HCT116 (cell line): Measurements from ENCODE around the gene DOCK1. TPM values are rescaled to one million over a fixed set of nuclear protein-coding genes. Genes with fewer than 3 reads are reported as not detected.

Source experiments
- ATAC-seq: fragments of 200-7000 bp; cut with Tn5 transposase; 2 replicates; pipeline ENCODE4 v1.9.1; 2020; ENCODE audit warnings: mild to moderate bottlenecking, moderate library complexity
- BruUV-seq: library from RNA; stranded (reverse); fragments of 400-500 nt; replicated peaks from 2 replicates; lab custom pipeline; 2021; lab: Mats Ljungman, UMichigan
- CTCF ChIA-PET: fragments of 300-600 bp; sonication (Branson Sonifier 250); formaldehyde crosslinking; loops from one replicate; lab custom pipeline; 2021; ENCODE audit warnings: antibody characterized with exemption; lab: Charles Lee
- POLR2A ChIA-PET: fragments of 300-600, 350-600 bp; sonication (Branson Sonifier 250); formaldehyde crosslinking; loops from one replicate; lab custom pipeline; 2021; ENCODE audit warnings: antibody characterized with exemption; lab: Charles Lee
- RAD21 ChIA-PET, 2 experiments: fragments of 300-600 bp; sonication (Branson Sonifier 250); formaldehyde crosslinking; loops; one replicate each; lab custom pipeline; 2023; ENCODE audit warnings: low total read pairs in 2 of 2; ENCODE audit not compliant: uncharacterized antibody in 2 of 2, unreplicated experiment in 2 of 2, low non-redundant PET in 1 of 2; lab: Charles Lee
- DNase-seq: peaks from one replicate; pipeline ENCODE4 v3.0.0-alpha.2; 2010; ENCODE audit warnings: low read depth, low spot score
- H2AFZ ChIP-seq: fragments of 200-600 bp; shearing (Covaris generic), sonication (generic); 2 replicates; pipeline ENCODE4 v1.6.1; 2017; ENCODE audit warnings: low read depth, mixed run types, mixed read lengths, antibody characterized with exemption, low read length; ENCODE audit not compliant: poor library complexity, severe bottlenecking
- H3K27ac ChIP-seq: 2 replicates; pipeline ENCODE4 v1.5.1; 2012; ENCODE audit warnings: low read depth, low read length
- H3K27me3 ChIP-seq: fragments of 200-600 bp; sonication (generic); 2 replicates; pipeline ENCODE4 v1.6.1; 2016; ENCODE audit warnings: mixed run types, low read length, mixed read lengths; ENCODE audit not compliant: insufficient read depth
- H3K36me3 ChIP-seq, 2 experiments: fragments of 200-500 bp in 1 of 2; fragments of 200-600 bp in 1 of 2; sonication (Bioruptor generic) in 1 of 2; sonication (generic) in 1 of 2; 2 replicates each; pipeline versions ENCODE4 v1.5.1 to v1.6.1; 2014 to 2016; ENCODE audit warnings: low read length in 2 of 2, inconsistent platforms in 1 of 2, mixed read lengths in 1 of 2, mixed run types in 1 of 2; ENCODE audit not compliant: insufficient read depth in 2 of 2, control insufficient read depth in 1 of 2
- H3K4me1 ChIP-seq, 2 experiments: fragments of 200-600 bp in 1 of 2; sonication (generic) in 1 of 2; 2 replicates each; pipeline versions ENCODE4 v1.5.1 to v1.6.1; 2012 to 2017; ENCODE audit warnings: low read length in 2 of 2, inconsistent platforms in 1 of 2, mild to moderate bottlenecking in 1 of 2, mixed read lengths in 1 of 2, mixed run types in 1 of 2, moderate library complexity in 1 of 2; ENCODE audit not compliant: insufficient read depth in 2 of 2, control insufficient read depth in 1 of 2
- H3K4me2 ChIP-seq: fragments of 200-600 bp; sonication (generic); 2 replicates; pipeline ENCODE4 v1.6.1; 2017; ENCODE audit warnings: mixed run types, low read length, mixed read lengths
- H3K4me3 ChIP-seq, 2 experiments: fragments of 200-600 bp in 1 of 2; sonication (generic) in 1 of 2; replicated peaks in 1 of 2; 2 replicates each; pipeline ENCODE4 v1.5.1; 2011 to 2016; ENCODE audit warnings: low read length in 2 of 2, control low read depth in 1 of 2, low read depth in 1 of 2, mild to moderate bottlenecking in 1 of 2, mixed read lengths in 1 of 2, mixed run types in 1 of 2
- H3K79me2 ChIP-seq: fragments of 200-600 bp; sonication (generic); 2 replicates; pipeline ENCODE4 v1.6.1; 2017; ENCODE audit warnings: mild to moderate bottlenecking, mixed run types, low read length, moderate library complexity, mixed read lengths; ENCODE audit not compliant: insufficient read depth
- H3K9ac ChIP-seq: fragments of 200-600 bp; sonication (generic); 2 replicates; pipeline ENCODE4 v1.6.1; 2016; ENCODE audit warnings: low read length, mixed read lengths
- H3K9me2 ChIP-seq: fragments of 200-600 bp; sonication (generic), shearing (Covaris generic); 2 replicates; pipeline ENCODE4 v1.6.1; 2017; ENCODE audit warnings: mixed run types, mild to moderate bottlenecking, moderate library complexity; ENCODE audit not compliant: insufficient read depth
- H3K9me3 ChIP-seq, 2 experiments: fragments of 200-500 bp in 1 of 2; fragments of 200-600 bp in 1 of 2; sonication (Bioruptor generic) in 1 of 2; sonication (generic) in 1 of 2; 2 replicates each; pipeline ENCODE4 v1.6.1; 2014 to 2017; ENCODE audit warnings: low read length in 2 of 2, mixed read lengths in 2 of 2, inconsistent platforms in 1 of 2, low read depth in 1 of 2, mild to moderate bottlenecking in 1 of 2, mixed run types in 1 of 2, moderate library complexity in 1 of 2; ENCODE audit not compliant: control insufficient read depth in 1 of 2, insufficient read depth in 1 of 2
- H4K20me1 ChIP-seq: fragments of 200-600 bp; sonication (generic), shearing (Covaris generic); 2 replicates; pipeline ENCODE4 v1.6.1; 2017; ENCODE audit warnings: mixed run types, mild to moderate bottlenecking, moderate library complexity; ENCODE audit not compliant: insufficient read depth
- ATF3 ChIP-seq: IDR thresholded peaks from 2 replicates; pipeline ENCODE4 v1.6.1; 2012
- CBX3 ChIP-seq: IDR thresholded peaks from 2 replicates; pipeline ENCODE4 v1.6.1; 2012; ENCODE audit warnings: low read depth
- CEBPB ChIP-seq: IDR thresholded peaks from 2 replicates; pipeline ENCODE4 v1.6.1; 2012; ENCODE audit warnings: low read depth
- CTCF ChIP-seq, 3 experiments: fragments of 200-600 bp in 1 of 3; sonication (generic) in 1 of 3; IDR thresholded peaks in 2 of 3; conservative IDR thresholded peaks in 1 of 3; 2 replicates each; pipeline ENCODE4 v1.5.1; 2012 to 2017; ENCODE audit warnings: low read depth in 2 of 3, low read length in 2 of 3, antibody characterized with exemption in 1 of 3, borderline replicate concordance in 1 of 3, control low read depth in 1 of 3, mild to moderate bottlenecking in 1 of 3, mixed read lengths in 1 of 3, mixed run types in 1 of 3, moderate library complexity in 1 of 3; ENCODE audit not compliant: insufficient read depth in 1 of 3
- EGR1 ChIP-seq: IDR thresholded peaks from 2 replicates; pipeline ENCODE4 v1.6.1; 2012; ENCODE audit warnings: low read depth
- ELF1 ChIP-seq: IDR thresholded peaks from 2 replicates; pipeline ENCODE4 v1.6.1; 2012; ENCODE audit warnings: low read depth, borderline replicate concordance
- EZH2 ChIP-seq: fragments of 200-600 bp; sonication (generic); IDR thresholded peaks from 2 replicates; pipeline ENCODE4 v1.6.1; 2017; ENCODE audit warnings: antibody characterized with exemption, mixed run types
- EZH2phosphoT487 ChIP-seq: fragments of 200-600 bp; IDR thresholded peaks from 2 replicates; pipeline ENCODE4 v1.6.1; 2018; ENCODE audit warnings: antibody characterized with exemption, borderline replicate concordance
- FOSL1 ChIP-seq: IDR thresholded peaks from 2 replicates; pipeline ENCODE4 v1.6.1; 2012; ENCODE audit warnings: low read depth
- JUND ChIP-seq: IDR thresholded peaks from 2 replicates; pipeline ENCODE4 v1.6.1; 2012
- POLR2AphosphoS5 ChIP-seq: IDR thresholded peaks from 2 replicates; pipeline ENCODE4 v1.6.1; 2011; ENCODE audit warnings: mild to moderate bottlenecking, low read depth, low read length, moderate library complexity
- RAD21 ChIP-seq: IDR thresholded peaks from 2 replicates; pipeline ENCODE4 v1.6.1; 2012; ENCODE audit warnings: low read depth, mild to moderate bottlenecking
- SIN3A ChIP-seq: IDR thresholded peaks from 2 replicates; pipeline ENCODE4 v1.6.1; 2012; ENCODE audit warnings: low read depth
- SP1 ChIP-seq: IDR thresholded peaks from 2 replicates; pipeline ENCODE4 v1.6.1; 2012; ENCODE audit warnings: low read depth
- SRF ChIP-seq: IDR thresholded peaks from 2 replicates; pipeline ENCODE4 v1.6.1; 2012; ENCODE audit warnings: low read depth
- TCF7L2 ChIP-seq: IDR thresholded peaks from 2 replicates; pipeline ENCODE4 v1.7.0; 2011; ENCODE audit warnings: borderline replicate concordance, inconsistent platforms; ENCODE audit not compliant: insufficient read depth, insufficient read length; ENCODE audit errors: extremely low read depth
- YY1 ChIP-seq: IDR thresholded peaks from 2 replicates; pipeline ENCODE4 v1.6.1; 2011; ENCODE audit warnings: low read length, low read depth, moderate library complexity, mild to moderate bottlenecking; ENCODE audit not compliant: insufficient replicate concordance; ENCODE audit errors: extremely low read depth
- ZFX ChIP-seq: fragments of 450-650 bp; IDR thresholded peaks from 2 replicates; pipeline ENCODE4 v1.6.1; 2017
- intact Hi-C: fragments of 100-400 bp; cut with micrococcal nuclease; formaldehyde crosslinking; loops from 2 replicates; pipeline ENCODE4 v1.10.0; 2022
- total RNA-seq: library from RNA; stranded (reverse); gene quantifications from one replicate; pipeline ENCODE4 v1.2.1, GENCODE V29; 2021; ENCODE audit not compliant: unreplicated experiment
- TF ChIP-seq, protein P1 (sequence below): IDR thresholded peaks from 2 replicates; pipeline ENCODE4 v1.6.1; 2011; ENCODE audit warnings: mild to moderate bottlenecking, low read length, moderate library complexity; ENCODE audit not compliant: insufficient replicate concordance; ENCODE audit errors: extremely low read depth

The DOCK1 gene
- total RNA-seq, 1 experiment from 2014 or later, result 46.5 TPM

- DNase-seq (no peak), ATAC-seq (no peak)
- RAD21 ChIA-PET, result no interaction called here
- Histone ChIP-seq H3K9ac (no peak overlapping the region), H3K27me3 (peaks cover 75% of the 10 kb centered on the region), H4K20me1 (no peaks in the 10 kb centered on the region), H3K9me3 (no peaks in the 10 kb centered on the region), H3K4me3 (no peak overlapping the region), H3K4me2 (no peak overlapping the region), H3K9me2 (no peaks in the 10 kb centered on the region), H3K27ac (no peak overlapping the region), H3K4me1 (no peaks in the 10 kb centered on the region), H3K36me3 (no peaks in the 10 kb centered on the region), H2AFZ (no peak overlapping the region), H3K79me2 (no peaks in the 10 kb centered on the region)
- CTCF ChIA-PET, result no interaction called here
- intact Hi-C loops, result no loop called here
- BruUV-seq, result no TSS peak
- POLR2A ChIA-PET, result no interaction called here
- TF ChIP-seq, protein P1, sequence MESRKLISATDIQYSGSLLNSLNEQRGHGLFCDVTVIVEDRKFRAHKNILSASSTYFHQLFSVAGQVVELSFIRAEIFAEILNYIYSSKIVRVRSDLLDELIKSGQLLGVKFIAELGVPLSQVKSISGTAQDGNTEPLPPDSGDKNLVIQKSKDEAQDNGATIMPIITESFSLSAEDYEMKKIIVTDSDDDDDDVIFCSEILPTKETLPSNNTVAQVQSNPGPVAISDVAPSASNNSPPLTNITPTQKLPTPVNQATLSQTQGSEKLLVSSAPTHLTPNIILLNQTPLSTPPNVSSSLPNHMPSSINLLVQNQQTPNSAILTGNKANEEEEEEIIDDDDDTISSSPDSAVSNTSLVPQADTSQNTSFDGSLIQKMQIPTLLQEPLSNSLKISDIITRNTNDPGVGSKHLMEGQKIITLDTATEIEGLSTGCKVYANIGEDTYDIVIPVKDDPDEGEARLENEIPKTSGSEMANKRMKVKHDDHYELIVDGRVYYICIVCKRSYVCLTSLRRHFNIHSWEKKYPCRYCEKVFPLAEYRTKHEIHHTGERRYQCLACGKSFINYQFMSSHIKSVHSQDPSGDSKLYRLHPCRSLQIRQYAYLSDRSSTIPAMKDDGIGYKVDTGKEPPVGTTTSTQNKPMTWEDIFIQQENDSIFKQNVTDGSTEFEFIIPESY, result no peak
- TF ChIP-seq RAD21 (no peak), SIN3A (no peak), ZFX (no peak), YY1 (no peak), CBX3 (no peak), SRF (no peak), EGR1 (no peak), SP1 (no peak), EZH2phosphoT487 (no peak)
Measured at GRCh38 chr10:127467811-127468210, 562.6 kb downstream of the DOCK1 start.

GRCh38 chr10:127468632-127469031 lies 563.4 kb downstream of the DOCK1 start:
- no peak overlapping the region for H3K9ac ChIP-seq
- intact Hi-C loops, result no loop called here
- H3K9me2 ChIP-seq, result no peaks in the 10 kb centered on the region
- H3K4me1 ChIP-seq, result no peaks in the 10 kb centered on the region
- DNase-seq (no peak), ATAC-seq (no peak)
- no peak overlapping the region for H2AFZ ChIP-seq
- no peaks in the 10 kb centered on the region for H3K79me2 ChIP-seq
- POLR2A ChIA-PET, result no interaction called here
- H4K20me1 ChIP-seq, result no peaks in the 10 kb centered on the region
- RAD21 ChIA-PET, result no interaction called here
- no peaks in the 10 kb centered on the region for H3K36me3 ChIP-seq
- H3K27me3 ChIP-seq, result peaks cover 80% of the 10 kb centered on the region
- H3K9me3 ChIP-seq, result no peaks in the 10 kb centered on the region
- H3K27ac ChIP-seq, result no peak overlapping the region
- H3K4me3 ChIP-seq, result no peak overlapping the region
- no TSS peak for BruUV-seq
- CTCF ChIA-PET, result no interaction called here
- H3K4me2 ChIP-seq, result no peak overlapping the region
- TF ChIP-seq EGR1 (no peak), ATF3 (no peak), EZH2 (no peak), FOSL1 (no peak), EZH2phosphoT487 (no peak), CTCF (IDR thresholded peaks at IDR 0.05 in 2 of 3, conservative IDR thresholded peaks at IDR 0.05 in 1 of 3; ENCODE audit: borderline replicate concordance in 1 of 3, insufficient read depth in 1 of 3, low read depth in 2 of 3, low read length in 2 of 3) (no peak), CEBPB (no peak), JUND (no peak), YY1 (no peak), CBX3 (no peak), POLR2AphosphoS5 (no peak), SP1 (no peak), SRF (no peak), TCF7L2 (no peak), RAD21 (no peak), ELF1 (no peak)
